ENCODE measurements around the gene SGPL1.

The SGPL1 gene

DNA sequence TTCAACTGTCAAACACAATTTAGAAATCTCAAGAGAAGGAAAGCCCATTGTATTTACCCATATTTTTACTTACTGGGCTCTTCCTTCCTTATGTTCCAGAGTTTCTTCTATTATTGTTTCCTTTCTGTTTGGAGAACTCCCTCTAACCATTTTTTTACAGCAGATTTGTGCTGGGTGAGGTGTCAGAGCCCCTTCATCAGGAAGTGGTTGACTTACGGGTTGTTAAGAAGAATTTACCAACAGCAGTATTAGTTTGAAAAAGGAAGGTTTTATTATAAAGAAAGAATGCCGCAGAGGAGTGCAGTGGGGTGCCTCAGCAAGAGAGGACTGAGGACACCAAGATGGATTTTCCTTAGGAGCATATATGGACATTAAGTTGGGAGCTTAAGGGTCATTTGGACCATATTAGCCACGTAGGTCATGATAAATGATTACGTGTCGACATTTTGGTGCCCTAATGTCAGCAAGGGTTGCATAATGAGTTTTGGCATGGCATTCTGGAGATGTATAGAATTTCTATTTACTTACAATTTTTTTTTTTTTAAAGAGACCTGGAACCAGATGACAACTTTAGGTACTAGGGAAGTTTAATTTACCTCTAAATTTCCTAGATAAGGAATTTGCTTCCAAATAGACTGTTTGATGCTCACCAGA is 24.2 kb upstream of the SGPL1 start:
- Mint-ChIP-seq H3K36me3 (no peaks in the 10 kb centered on the region), H3K27me3 (peaks cover 1% of the 10 kb centered on the region), H3K4me3 (no peak overlapping the region), H3K9me3 (ENCODE audit: low read depth) (no peaks in the 10 kb centered on the region), H3K27ac (no peak overlapping the region), H3K4me1 (ENCODE audit: low read depth) (peaks cover 26% of the 10 kb centered on the region)

DNA sequence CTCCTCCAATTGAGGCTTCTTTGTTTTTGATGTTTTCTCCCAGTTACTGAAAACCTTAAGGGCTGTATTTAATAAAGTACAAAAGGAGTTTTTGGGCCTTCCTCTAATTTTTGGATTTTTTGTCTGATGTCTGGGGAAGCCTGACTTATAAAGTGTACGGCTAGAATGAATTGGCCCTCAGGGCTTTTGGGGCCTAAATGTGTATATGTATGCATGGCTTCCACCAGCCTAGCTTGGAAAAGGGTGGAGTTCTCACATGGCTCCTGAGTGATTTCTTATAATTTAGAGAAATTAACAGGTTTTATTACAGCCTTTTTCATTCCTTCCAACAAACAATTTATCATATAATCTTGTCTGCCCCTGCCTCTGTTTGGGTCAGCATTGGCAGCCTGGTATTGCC is 20.1 kb upstream of the SGPL1 start:
- Mint-ChIP-seq H3K9me3 (ENCODE audit: low read depth) (no peaks in the 10 kb centered on the region), H3K4me1 (ENCODE audit: low read depth) (peaks cover 13% of the 10 kb centered on the region), H3K27me3 (peaks cover 6% of the 10 kb centered on the region), H3K27ac (no peak overlapping the region), H3K4me3 (no peak overlapping the region), H3K36me3 (no peaks in the 10 kb centered on the region)

DNA sequence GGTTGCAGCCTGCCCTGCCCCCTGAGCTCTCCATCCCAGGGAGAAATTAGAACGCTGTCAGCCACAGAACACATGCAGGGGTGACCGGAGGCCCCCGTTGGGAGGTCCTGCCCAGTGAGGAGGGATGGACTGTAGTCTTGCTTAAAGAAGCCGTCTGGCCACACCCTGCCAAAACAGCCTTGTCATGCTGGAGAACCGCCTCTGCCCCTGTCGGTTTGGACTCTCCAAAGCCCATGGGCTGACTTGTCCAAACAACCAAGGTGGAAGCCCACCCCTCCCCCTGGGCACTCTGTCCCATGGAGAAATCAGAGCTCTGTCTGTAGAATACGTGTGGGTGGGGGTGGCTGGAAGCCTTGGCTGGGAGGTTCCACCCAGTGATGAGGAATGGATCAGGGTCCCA is 17.9 kb upstream of the SGPL1 start:
- peaks cover 10% of the 10 kb centered on the region for H3K27me3 Mint-ChIP-seq
- H3K36me3 Mint-ChIP-seq = no peaks in the 10 kb centered on the region
- H3K4me1 Mint-ChIP-seq (ENCODE audit: low read depth) = no peaks in the 10 kb centered on the region
- no peak overlapping the region for H3K4me3 Mint-ChIP-seq
- H3K9me3 Mint-ChIP-seq (ENCODE audit: low read depth) = no peaks in the 10 kb centered on the region
- H3K27ac Mint-ChIP-seq = no peak overlapping the region

DNA sequence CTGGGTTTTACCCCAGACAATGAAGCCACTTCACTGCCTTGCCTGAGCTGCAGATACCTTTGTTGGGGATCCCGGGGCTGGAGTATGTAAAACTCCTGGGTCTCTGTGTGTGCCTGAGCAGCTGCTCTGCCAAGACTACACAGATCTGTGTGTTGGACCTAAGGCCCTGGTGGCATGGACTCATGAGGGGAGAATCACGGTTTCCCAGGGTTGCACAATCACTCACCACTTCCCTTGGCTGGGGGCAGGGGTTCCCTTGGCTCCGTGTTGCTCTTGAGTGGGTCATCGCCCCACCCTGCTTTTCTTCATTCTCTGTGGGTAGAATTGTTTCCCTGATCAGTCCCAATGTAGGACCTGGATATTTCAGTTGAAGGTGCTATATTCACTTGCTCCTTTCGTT is 16.6 kb upstream of the SGPL1 start:
- H3K4me1 Mint-ChIP-seq (ENCODE audit: low read depth) = no peaks in the 10 kb centered on the region

DNA sequence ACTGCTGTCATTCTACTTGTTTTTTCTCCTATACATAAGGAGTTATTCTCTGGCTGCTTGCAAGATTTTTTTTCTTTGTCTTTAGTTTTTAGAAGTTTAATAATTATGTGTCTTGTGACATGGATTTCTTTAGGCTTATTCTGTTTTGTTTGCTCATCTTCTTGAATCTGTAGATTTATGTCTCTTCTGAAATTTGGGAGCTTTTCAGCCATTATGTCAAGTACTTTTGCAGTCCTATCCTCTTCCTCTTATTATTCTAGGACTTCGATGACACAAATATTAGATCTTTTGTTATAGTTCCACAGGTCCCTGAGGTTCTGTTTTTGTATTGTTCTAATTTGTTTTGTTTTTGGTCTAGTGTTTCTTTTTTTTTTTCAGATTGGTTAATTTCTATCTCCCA is 13.9 kb upstream of the SGPL1 start:
- no peak overlapping the region for H3K27ac Mint-ChIP-seq
- no peaks in the 10 kb centered on the region for H3K9me3 Mint-ChIP-seq (ENCODE audit: low read depth)

More for the DNA sequence above, 16.6 kb upstream of the SGPL1 start:
- no peak overlapping the region for H3K4me3 Mint-ChIP-seq
- no peaks in the 10 kb centered on the region for H3K9me3 Mint-ChIP-seq (ENCODE audit: low read depth)
- H3K36me3 Mint-ChIP-seq = no peaks in the 10 kb centered on the region
- H3K27me3 Mint-ChIP-seq = peaks cover 10% of the 10 kb centered on the region
- H3K27ac Mint-ChIP-seq = no peak overlapping the region

DNA sequence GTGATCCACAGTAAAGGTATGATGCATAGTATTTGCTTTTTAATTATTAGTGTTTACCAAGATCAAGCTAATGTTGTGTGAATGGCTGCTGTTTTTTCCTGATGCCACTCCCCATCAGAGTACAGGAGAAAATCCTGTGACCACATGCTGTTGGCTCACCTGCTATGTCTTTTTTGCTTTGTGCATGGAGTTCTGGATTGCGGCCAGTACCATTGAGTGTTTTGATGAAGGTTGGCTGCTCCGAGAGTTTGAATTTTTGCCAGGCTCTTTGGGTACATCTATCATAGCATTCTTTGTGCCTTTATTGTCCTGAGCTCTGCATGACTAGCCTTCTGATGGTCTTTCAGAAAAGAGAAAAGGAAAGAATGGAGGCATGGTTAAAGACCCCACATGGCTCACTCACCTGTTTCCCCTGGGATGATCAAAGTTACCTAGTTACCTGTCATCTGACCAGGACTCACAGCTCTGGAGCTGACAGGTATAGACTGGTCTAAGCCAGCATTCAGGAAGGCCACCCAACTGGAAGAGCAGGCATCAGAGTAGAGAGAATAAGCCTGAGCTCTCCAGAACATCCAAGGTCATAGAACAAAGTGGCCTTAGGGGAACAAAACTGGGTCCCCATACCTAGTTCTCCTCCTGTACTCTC is 11.8 kb upstream of the SGPL1 start:
- peaks cover 10% of the 10 kb centered on the region for H3K27me3 Mint-ChIP-seq

More for the DNA sequence above, 13.9 kb upstream of the SGPL1 start:
- Mint-ChIP-seq H3K4me1 (ENCODE audit: low read depth) (no peaks in the 10 kb centered on the region), H3K4me3 (no peak overlapping the region), H3K27me3 (peaks cover 9% of the 10 kb centered on the region), H3K36me3 (no peaks in the 10 kb centered on the region)

GRCh38 chr10:70804421-70804808 is 11.3 kb upstream of the SGPL1 start:
- Mint-ChIP-seq H3K4me1 (ENCODE audit: low read depth) (peaks cover 2% of the 10 kb centered on the region), H3K9me3 (ENCODE audit: low read depth) (no peaks in the 10 kb centered on the region), H3K36me3 (no peaks in the 10 kb centered on the region), H3K27me3 (peaks cover 10% of the 10 kb centered on the region), H3K4me3 (no peak overlapping the region), H3K27ac (no peak overlapping the region)

More for the DNA sequence above, 11.8 kb upstream of the SGPL1 start:
- Mint-ChIP-seq H3K9me3 (ENCODE audit: low read depth) (no peaks in the 10 kb centered on the region), H3K27ac (no peak overlapping the region), H3K4me3 (no peak overlapping the region), H3K4me1 (ENCODE audit: low read depth) (peaks cover 2% of the 10 kb centered on the region), H3K36me3 (no peaks in the 10 kb centered on the region)

GRCh38 chr10:70805619-70806215 is 10.0 kb upstream of the SGPL1 start:
- H3K27ac Mint-ChIP-seq = no peak overlapping the region

GRCh38 chr10:70806841-70807240 is 8.9 kb upstream of the SGPL1 start:
- H3K36me3 Mint-ChIP-seq = no peaks in the 10 kb centered on the region
- no peaks in the 10 kb centered on the region for H3K9me3 Mint-ChIP-seq (ENCODE audit: low read depth)
- no peak overlapping the region for H3K27ac Mint-ChIP-seq
- H3K4me3 Mint-ChIP-seq = no peak overlapping the region
- H3K27me3 Mint-ChIP-seq = peaks cover 6% of the 10 kb centered on the region
- H3K4me1 Mint-ChIP-seq (ENCODE audit: low read depth) = peaks cover 2% of the 10 kb centered on the region

More at GRCh38 chr10:70805619-70806215, 10.0 kb upstream of the SGPL1 start:
- H3K4me1 Mint-ChIP-seq (ENCODE audit: low read depth) = peaks cover 2% of the 10 kb centered on the region
- H3K9me3 Mint-ChIP-seq (ENCODE audit: low read depth) = no peaks in the 10 kb centered on the region
- no peak overlapping the region for H3K4me3 Mint-ChIP-seq
- no peaks in the 10 kb centered on the region for H3K36me3 Mint-ChIP-seq
- peaks cover 7% of the 10 kb centered on the region for H3K27me3 Mint-ChIP-seq

DNA sequence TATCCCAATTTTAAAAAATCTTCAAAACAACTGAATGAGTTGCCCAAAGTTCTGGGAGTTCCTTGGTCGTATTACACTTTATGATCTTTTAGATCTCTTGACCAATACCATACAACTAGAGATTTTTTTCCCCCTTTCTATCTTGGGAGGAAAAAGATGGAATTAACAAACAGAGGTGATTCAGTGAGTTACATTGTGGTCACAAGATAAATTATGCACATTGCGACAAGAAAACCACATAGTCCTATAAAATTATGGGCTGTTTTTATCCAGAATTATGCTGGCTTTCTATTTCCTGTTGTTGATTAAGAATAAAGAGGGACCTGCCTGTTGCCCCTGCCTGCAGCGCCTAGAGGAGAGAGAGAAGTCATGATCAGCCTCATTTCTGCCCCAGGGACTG is 8.2 kb upstream of the SGPL1 start:
- Mint-ChIP-seq H3K4me3 (no peak overlapping the region), H3K9me3 (ENCODE audit: low read depth) (no peaks in the 10 kb centered on the region), H3K4me1 (ENCODE audit: low read depth) (peaks cover 2% of the 10 kb centered on the region), H3K27ac (no peak overlapping the region), H3K36me3 (no peaks in the 10 kb centered on the region), H3K27me3 (peaks cover 4% of the 10 kb centered on the region)

DNA sequence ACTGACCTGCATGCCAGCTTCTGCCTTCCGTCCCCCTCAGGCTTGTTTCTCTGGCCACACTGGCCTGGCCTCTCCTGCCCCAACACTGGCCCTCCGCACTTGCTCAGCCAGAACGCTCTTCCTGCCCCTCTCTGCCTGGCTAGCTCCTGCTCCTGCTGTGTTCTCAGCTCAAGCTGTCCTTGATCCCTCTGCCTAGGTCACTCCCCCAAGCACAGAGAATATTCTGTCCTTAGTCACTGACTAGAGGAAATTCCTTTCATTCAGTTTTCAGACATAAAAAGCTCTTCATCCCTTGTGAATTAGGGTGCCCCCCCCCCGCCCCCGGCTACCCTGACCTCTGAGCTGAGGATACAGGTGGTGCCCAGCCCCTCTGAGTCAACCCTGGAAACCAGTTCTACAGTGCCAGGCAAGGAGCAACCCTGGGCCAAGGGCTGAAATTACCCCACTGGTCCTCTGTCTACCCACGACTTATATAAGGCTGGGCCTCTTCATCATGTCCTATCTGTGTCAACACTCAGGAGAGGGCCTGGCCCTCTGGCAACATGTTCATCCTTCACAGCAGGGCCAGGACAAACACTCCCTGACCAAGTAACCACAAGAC is 6.6 kb upstream of the SGPL1 start:
- Mint-ChIP-seq H3K4me1 (ENCODE audit: low read depth) (peaks cover 2% of the 10 kb centered on the region), H3K36me3 (no peaks in the 10 kb centered on the region), H3K27me3 (peaks cover 3% of the 10 kb centered on the region), H3K4me3 (no peak overlapping the region), H3K9me3 (ENCODE audit: low read depth) (no peaks in the 10 kb centered on the region), H3K27ac (no peak overlapping the region)

- no peak overlapping the region for H3K27ac Mint-ChIP-seq
- no peaks in the 10 kb centered on the region for H3K36me3 Mint-ChIP-seq
- H3K4me1 Mint-ChIP-seq (ENCODE audit: low read depth) = peaks cover 9% of the 10 kb centered on the region
- H3K4me3 Mint-ChIP-seq = no peak overlapping the region
- H3K9me3 Mint-ChIP-seq (ENCODE audit: low read depth) = no peaks in the 10 kb centered on the region
- peaks cover 3% of the 10 kb centered on the region for H3K27me3 Mint-ChIP-seq
These were observed 6.0 kb upstream of the SGPL1 start for GRCh38 chr10:70809726-70810125.

DNA sequence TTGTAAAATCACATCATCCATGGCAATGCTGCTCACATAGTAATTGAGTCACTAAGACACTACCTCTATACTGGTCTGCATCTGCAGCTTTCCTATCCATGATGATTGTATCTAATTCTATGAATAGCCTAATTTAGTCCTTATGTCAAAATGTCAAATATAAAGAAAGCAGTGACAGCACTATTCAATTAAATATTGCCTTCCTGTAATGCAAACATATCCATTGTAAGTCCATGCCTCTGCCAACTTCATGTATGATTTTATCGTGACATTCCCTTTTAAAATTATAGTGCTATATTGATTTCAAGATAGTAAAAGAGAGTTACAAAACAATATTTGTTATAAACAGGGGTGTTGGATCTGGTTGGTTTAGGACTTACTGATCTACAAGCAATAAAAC is 4.8 kb upstream of the SGPL1 start:
- Mint-ChIP-seq H3K27me3 (peaks cover 3% of the 10 kb centered on the region), H3K36me3 (no peaks in the 10 kb centered on the region), H3K4me3 (no peak overlapping the region), H3K4me1 (ENCODE audit: low read depth) (peaks cover 16% of the 10 kb centered on the region), H3K9me3 (ENCODE audit: low read depth) (no peaks in the 10 kb centered on the region), H3K27ac (no peak overlapping the region)

DNA sequence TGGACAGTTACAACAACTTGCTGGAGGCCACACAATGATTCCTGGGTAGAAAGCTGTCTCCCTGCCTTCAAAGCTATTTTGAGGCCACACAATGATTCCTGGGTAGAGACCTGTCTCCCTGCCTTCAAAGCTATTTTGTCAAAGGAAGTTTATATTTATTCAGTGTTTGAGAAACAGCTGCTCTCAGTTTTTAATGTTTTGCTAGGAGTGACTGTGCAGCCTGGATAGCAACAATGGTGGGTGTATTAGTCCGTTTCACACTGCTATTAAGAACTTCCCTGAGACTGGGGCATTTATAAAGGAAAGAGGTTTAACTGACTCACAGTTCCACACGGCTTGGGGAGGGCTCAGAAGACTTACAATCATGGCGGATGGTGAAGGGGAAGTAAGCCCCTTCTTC is 3.9 kb upstream of the SGPL1 start:
- no peak overlapping the region for H3K27ac Mint-ChIP-seq
- H3K4me3 Mint-ChIP-seq = no peak overlapping the region
- H3K36me3 Mint-ChIP-seq = no peaks in the 10 kb centered on the region
- peaks cover 3% of the 10 kb centered on the region for H3K27me3 Mint-ChIP-seq
- peaks cover 23% of the 10 kb centered on the region for H3K4me1 Mint-ChIP-seq (ENCODE audit: low read depth)
- no peaks in the 10 kb centered on the region for H3K9me3 Mint-ChIP-seq (ENCODE audit: low read depth)

GRCh38 chr10:70812814-70813213 is 2.9 kb upstream of the SGPL1 start:
- Mint-ChIP-seq H3K27me3 (no peaks in the 10 kb centered on the region), H3K4me1 (ENCODE audit: low read depth) (peaks cover 26% of the 10 kb centered on the region), H3K9me3 (ENCODE audit: low read depth) (no peaks in the 10 kb centered on the region), H3K36me3 (peaks cover 4% of the 10 kb centered on the region), H3K27ac (no peak overlapping the region), H3K4me3 (no peak overlapping the region)

Measured in activated naive CD8-positive, alpha-beta T cell (primary cell).